Activated T-cell treated with anti-CD3 and anti-CD28 coated beads for 1 hour (primary cell): ENCODE measurements around the gene CTSO.
"Not testable (repeated sequence)": the region's sequence is repeated elsewhere in the genome, so short reads cannot be mapped to it uniquely, and the experiment has no call there.

Experiments used
- DNase-seq: peaks from one replicate; pipeline ENCODE4 v3.0.0-alpha.2; 2020; ENCODE audit warnings: low read depth

The CTSO gene

GRCh38 chr4:155906554-155907247 is 47.0 kb downstream of the CTSO start:
- DNase-seq, result no peak

GRCh38 chr4:155904331-155904730 is 49.3 kb downstream of the CTSO start:
- DNase-seq, result no peak

GRCh38 chr4:155903453-155903852 is 50.2 kb downstream of the CTSO start, which contains the start of gene TDO2:
TDO2 (plus strand) TSS chr4:155903696; CDS start chr4:155903759, 63 bp downstream.
- no peak for DNase-seq

- no peak for DNase-seq
Measured at GRCh38 chr4:155901013-155901412, 52.7 kb downstream of the CTSO start.

- no peak for DNase-seq
Measured at GRCh38 chr4:155900381-155900780, 53.3 kb downstream of the CTSO start.

GRCh38 chr4:155899891-155900290 is 53.8 kb downstream of the CTSO start:
- DNase-seq, result no peak

GRCh38 chr4:155898371-155898770 is 55.3 kb downstream of the CTSO start:
- not testable (repeated sequence) for DNase-seq

- no peak for DNase-seq
Measured at GRCh38 chr4:155891058-155891457, 62.6 kb downstream of the CTSO start.

GRCh38 chr4:155889946-155890345 is 63.7 kb downstream of the CTSO start:
- no peak for DNase-seq

GRCh38 chr4:155889031-155889793 is 64.5 kb downstream of the CTSO start:
- DNase-seq, result no peak

GRCh38 chr4:155887847-155888570 is 65.7 kb downstream of the CTSO start:
- DNase-seq, result no peak

GRCh38 chr4:155887045-155887444 is 66.6 kb downstream of the CTSO start:
- no peak for DNase-seq

- no peak for DNase-seq
Measured at GRCh38 chr4:155885666-155886065, 68.0 kb downstream of the CTSO start.

GRCh38 chr4:155883895-155884294 is 69.8 kb downstream of the CTSO start:
- no peak for DNase-seq

- DNase-seq, result no peak
Measured at GRCh38 chr4:155881555-155881954, 72.1 kb downstream of the CTSO start.

- no peak for DNase-seq
Measured at GRCh38 chr4:155879767-155880166, 73.9 kb downstream of the CTSO start.

- DNase-seq, result no peak
Measured at GRCh38 chr4:155878611-155879010, 75.1 kb downstream of the CTSO start.

GRCh38 chr4:155877971-155878370 is 75.7 kb downstream of the CTSO start:
- DNase-seq, result no peak

- DNase-seq, result no peak
Measured at GRCh38 chr4:155875878-155876277, 77.8 kb downstream of the CTSO start.
